ENCODE results near the gene TSC22D1.

The TSC22D1 gene

GRCh38 chr13:44400736-44401135, 175.4 kb downstream of the TSC22D1 start:
- DNase-seq: no peak

- DNase-seq: no peak
Observed at GRCh38 chr13:44399074-44399473, 177.1 kb downstream of the TSC22D1 start.

GRCh38 chr13:44398606-44399005, 177.5 kb downstream of the TSC22D1 start:
- no peak for DNase-seq

GRCh38 chr13:44397766-44398223, 178.3 kb downstream of the TSC22D1 start:
- DNase-seq: no peak

- DNase-seq: no peak
Observed at GRCh38 chr13:44396701-44397580, 179.2 kb downstream of the TSC22D1 start.

- DNase-seq: no peak
Observed at GRCh38 chr13:44395976-44396694, 180.0 kb downstream of the TSC22D1 start.

GRCh38 chr13:44394658-44395057, 181.5 kb downstream of the TSC22D1 start:
- DNase-seq: no peak

GRCh38 chr13:44393391-44393790, 182.7 kb downstream of the TSC22D1 start:
- no peak for DNase-seq

- DNase-seq: no peak
Observed at GRCh38 chr13:44389876-44390275, 186.3 kb downstream of the TSC22D1 start.

GRCh38 chr13:44389060-44389666, 187.0 kb downstream of the TSC22D1 start:
- DNase-seq: no peak

- no peak for DNase-seq
Observed at GRCh38 chr13:44388427-44389059, 187.6 kb downstream of the TSC22D1 start.

GRCh38 chr13:44386913-44387556, 189.1 kb downstream of the TSC22D1 start:
- DNase-seq: no peak

GRCh38 chr13:44385847-44386246, 190.3 kb downstream of the TSC22D1 start:
- no peak for DNase-seq

- no peak for DNase-seq
Observed at GRCh38 chr13:44385401-44385800, 190.7 kb downstream of the TSC22D1 start.

GRCh38 chr13:44384778-44385177, 191.4 kb downstream of the TSC22D1 start:
- DNase-seq: no peak

GRCh38 chr13:44383945-44384344, 192.2 kb downstream of the TSC22D1 start:
- no peak for DNase-seq

GRCh38 chr13:44382635-44383145, 193.4 kb downstream of the TSC22D1 start:
- DNase-seq: no peak

All from T-helper 1 cell (primary cell).